HEK293 (cell line): ENCODE results near the gene AKR7A3.

Source experiments
- EGR2 ChIP-seq: fragments of 450-650 bp; formaldehyde crosslinking; IDR thresholded peaks from 2 replicates; pipeline ENCODE4 v1.5.1; 2016; ENCODE audit warnings: low read depth, missing biosample characterization, missing genetic modification characterization
- GLI4 ChIP-seq: fragments of 450-650 bp; formaldehyde crosslinking; IDR thresholded peaks from 2 replicates; pipeline ENCODE4 v1.5.1; 2016; ENCODE audit warnings: missing biosample characterization, missing genetic modification characterization
- IKZF3 ChIP-seq: fragments of 450-650 bp; IDR thresholded peaks from 2 replicates; pipeline ENCODE4 v1.5.0; 2018; ENCODE audit warnings: missing biosample characterization, mild to moderate bottlenecking, missing genetic modification characterization, moderate library complexity
- INSM2 ChIP-seq: fragments of 450-650 bp; formaldehyde crosslinking; IDR thresholded peaks from 2 replicates; pipeline ENCODE4 v1.5.1; 2016; ENCODE audit warnings: missing biosample characterization, missing genetic modification characterization
- KLF1 ChIP-seq: fragments of 450-650 bp; formaldehyde crosslinking; IDR thresholded peaks from 2 replicates; pipeline ENCODE4 v1.5.1; 2016; ENCODE audit warnings: missing biosample characterization, missing genetic modification characterization
- KLF8 ChIP-seq: fragments of 450-650 bp; formaldehyde crosslinking; IDR thresholded peaks from 2 replicates; pipeline ENCODE4 v1.5.1; 2016; ENCODE audit warnings: missing biosample characterization, missing genetic modification characterization
- KLF9 ChIP-seq: fragments of 450-650 bp; formaldehyde crosslinking; IDR thresholded peaks from 2 replicates; pipeline ENCODE4 v1.5.1; 2016; ENCODE audit warnings: missing biosample characterization, missing genetic modification characterization, low read depth
- MEIS1 ChIP-seq: sonication (generic); formaldehyde crosslinking; IDR thresholded peaks from 2 replicates; pipeline ENCODE4 v1.8.1; 2022; ENCODE audit warnings: missing genetic modification reagents, mild to moderate bottlenecking, borderline replicate concordance
- MYNN ChIP-seq: fragments of 450-650 bp; formaldehyde crosslinking; IDR thresholded peaks from 2 replicates; pipeline ENCODE4 v1.5.1; 2016; ENCODE audit warnings: missing biosample characterization, missing genetic modification characterization, borderline replicate concordance
- REPIN1 ChIP-seq: fragments of 450-650 bp; formaldehyde crosslinking; IDR thresholded peaks from 2 replicates; pipeline ENCODE4 v1.5.1; 2017; ENCODE audit warnings: missing biosample characterization, missing genetic modification characterization, low read depth
- ZBTB48 ChIP-seq: fragments of 450-650 bp; formaldehyde crosslinking; IDR thresholded peaks from 2 replicates; pipeline ENCODE4 v1.5.1; 2016; ENCODE audit warnings: missing biosample characterization, missing genetic modification characterization
- ZBTB7A ChIP-seq: fragments of 450-650 bp; formaldehyde crosslinking; IDR thresholded peaks from 2 replicates; pipeline ENCODE4 v1.5.1; 2016; ENCODE audit warnings: low read depth, missing biosample characterization, missing genetic modification characterization
- ZEB2 ChIP-seq: fragments of 450-650 bp; formaldehyde crosslinking; IDR thresholded peaks from 2 replicates; pipeline ENCODE4 v1.5.1; 2016; ENCODE audit warnings: missing biosample characterization, missing genetic modification characterization
- ZNF148 ChIP-seq: fragments of 450-650 bp; formaldehyde crosslinking; IDR thresholded peaks from 2 replicates; pipeline ENCODE4 v1.5.0; 2017; ENCODE audit warnings: missing biosample characterization, missing genetic modification characterization, borderline replicate concordance
- ZNF155 ChIP-seq: fragments of 450-650 bp; formaldehyde crosslinking; IDR thresholded peaks from 2 replicates; pipeline ENCODE4 v1.5.1; 2016; ENCODE audit warnings: missing biosample characterization, missing genetic modification characterization
- ZNF174 ChIP-seq: fragments of 450-650 bp; formaldehyde crosslinking; IDR thresholded peaks from 2 replicates; pipeline ENCODE4 v1.5.0; 2017; ENCODE audit warnings: missing biosample characterization, mild to moderate bottlenecking, missing genetic modification characterization
- ZNF341 ChIP-seq: fragments of 450-650 bp; formaldehyde crosslinking; IDR thresholded peaks from 2 replicates; pipeline ENCODE4; 2016; ENCODE audit warnings: low read depth, missing biosample characterization, missing genetic modification characterization
- ZNF416 ChIP-seq: fragments of 450-650 bp; formaldehyde crosslinking; IDR thresholded peaks from 2 replicates; pipeline ENCODE4 v1.5.1; 2016; ENCODE audit warnings: missing biosample characterization, missing genetic modification characterization
- ZNF433 ChIP-seq: fragments of 450-650 bp; formaldehyde crosslinking; IDR thresholded peaks from 2 replicates; pipeline ENCODE4 v1.5.1; 2016; ENCODE audit warnings: missing biosample characterization, missing genetic modification characterization, low read depth
- ZNF513 ChIP-seq: fragments of 450-650 bp; IDR thresholded peaks from 2 replicates; pipeline ENCODE4 v1.5.1; 2018; ENCODE audit warnings: missing biosample characterization, missing genetic modification characterization
- ZNF530 ChIP-seq: fragments of 450-650 bp; formaldehyde crosslinking; IDR thresholded peaks from 2 replicates; pipeline ENCODE4 v1.5.1; 2016; ENCODE audit warnings: low read depth, missing biosample characterization, missing genetic modification characterization
- ZNF549 ChIP-seq: fragments of 450-650 bp; IDR thresholded peaks from 2 replicates; pipeline ENCODE4 v1.5.1; 2018; ENCODE audit warnings: missing biosample characterization, missing genetic modification characterization, mild to moderate bottlenecking, inconsistent platforms, moderate library complexity
- ZNF555 ChIP-seq: fragments of 450-650 bp; formaldehyde crosslinking; conservative IDR thresholded peaks from 2 replicates; pipeline ENCODE4 v1.5.1; 2017; ENCODE audit warnings: missing biosample characterization, mild to moderate bottlenecking, missing genetic modification characterization, inconsistent platforms
- ZNF571 ChIP-seq: fragments of 450-650 bp; formaldehyde crosslinking; IDR thresholded peaks from 2 replicates; pipeline ENCODE4 v1.5.0; 2017; ENCODE audit warnings: missing biosample characterization, missing genetic modification characterization
- ZNF600 ChIP-seq: fragments of 450-650 bp; formaldehyde crosslinking; IDR thresholded peaks from 2 replicates; pipeline ENCODE4 v1.5.1; 2016; ENCODE audit warnings: missing biosample characterization, missing genetic modification characterization
- ZNF701 ChIP-seq: fragments of 450-650 bp; formaldehyde crosslinking; IDR thresholded peaks from 2 replicates; pipeline ENCODE4 v1.5.1; 2016; ENCODE audit warnings: missing biosample characterization, missing genetic modification characterization
- ZNF792 ChIP-seq: fragments of 450-650 bp; formaldehyde crosslinking; IDR thresholded peaks from 2 replicates; pipeline ENCODE4 v1.5.1; 2016; ENCODE audit warnings: missing biosample characterization, missing genetic modification characterization
- ZNF843 ChIP-seq: fragments of 450-650 bp; formaldehyde crosslinking; IDR thresholded peaks from 2 replicates; pipeline ENCODE4 v1.5.1; 2016; ENCODE audit warnings: missing biosample characterization, missing genetic modification characterization
- ZSCAN30 ChIP-seq: fragments of 450-650 bp; IDR thresholded peaks from 2 replicates; pipeline ENCODE4 v1.5.1; 2018; ENCODE audit warnings: missing biosample characterization, mild to moderate bottlenecking, missing genetic modification characterization, moderate library complexity
- ZXDB ChIP-seq: fragments of 450-650 bp; formaldehyde crosslinking; IDR thresholded peaks from 2 replicates; pipeline ENCODE4 v1.5.1; 2016; ENCODE audit warnings: missing biosample characterization, missing genetic modification characterization

AKR7A3 gene

GRCh38 chr1:19311931-19312781 lies 23.6 kb upstream of the AKR7A3 start, which contains the start of the genes AKR7A2 and SLC66A1 (continued):
- TF ChIP-seq ZNF433: no peak
- no peak for TF ChIP-seq EGR2
- peak; percentile 60; the same call in 1 of the 2 replicates for TF ChIP-seq ZNF600 (tag by site-specific recombination)
- TF ChIP-seq REPIN1 (tag by site-specific recombination): 0 out of 2 replicates have a peak, but pooled peaks have one; percentile 51
- no peak for TF ChIP-seq ZNF416 (tag by site-specific recombination)
- 0 out of 2 replicates have a peak, but pooled peaks have one; percentile 13 for TF ChIP-seq IKZF3
- peak; percentile 62; the same call in 1 of the 2 replicates for TF ChIP-seq KLF8 (tag by site-specific recombination)
- peak; percentile 79 for TF ChIP-seq ZBTB48 (tag by site-specific recombination)
- TF ChIP-seq KLF1: no peak; the same call in 1 of the 2 replicates
- TF ChIP-seq ZBTB7A (tag by site-specific recombination): no peak
- no peak for TF ChIP-seq ZXDB
- TF ChIP-seq ZNF530 (tag by site-specific recombination): no peak
- TF ChIP-seq ZNF571 (tag by site-specific recombination): no peak
- TF ChIP-seq ZNF513: no peak
- 0 out of 2 replicates have a peak, but pooled peaks have one; percentile 14 for TF ChIP-seq INSM2 (tag by site-specific recombination)
- TF ChIP-seq MYNN: no peak
- 0 out of 2 replicates have a peak, but pooled peaks have one; percentile 45 for TF ChIP-seq ZNF843 (tag by site-specific recombination)
- TF ChIP-seq ZNF148 (tag by site-specific recombination): no peak
- no peak for TF ChIP-seq ZNF792 (tag by site-specific recombination)
- TF ChIP-seq KLF9 (tag by site-specific recombination): peak; percentile 60
- no peak for TF ChIP-seq ZNF174 (tag by site-specific recombination)
- peak; percentile 11; the same call in 1 of the 2 replicates for TF ChIP-seq ZNF341
- TF ChIP-seq MEIS1 (CRISPR knock-in tag): no peak
- TF ChIP-seq ZEB2: no peak
- TF ChIP-seq ZNF555: no peak
- no peak for TF ChIP-seq GLI4 (tag by site-specific recombination)
- no peak for TF ChIP-seq ZNF701 (tag by site-specific recombination)
- TF ChIP-seq ZNF549 (tag by site-specific recombination): no peak
- TF ChIP-seq ZNF155 (tag by site-specific recombination): no peak
- TF ChIP-seq ZSCAN30 (tag by site-specific recombination): peak; percentile 38; the same call in 1 of the 2 replicates
